ENCODE data around the gene AFDN.

Gene AFDN

GRCh38 chr6:167840526-167841179, 13.9 kb downstream of the AFDN start:
- no peak for DNase-seq (ENCODE audit: low read depth in 2 of 3, low spot score in 1 of 3)

DNA sequence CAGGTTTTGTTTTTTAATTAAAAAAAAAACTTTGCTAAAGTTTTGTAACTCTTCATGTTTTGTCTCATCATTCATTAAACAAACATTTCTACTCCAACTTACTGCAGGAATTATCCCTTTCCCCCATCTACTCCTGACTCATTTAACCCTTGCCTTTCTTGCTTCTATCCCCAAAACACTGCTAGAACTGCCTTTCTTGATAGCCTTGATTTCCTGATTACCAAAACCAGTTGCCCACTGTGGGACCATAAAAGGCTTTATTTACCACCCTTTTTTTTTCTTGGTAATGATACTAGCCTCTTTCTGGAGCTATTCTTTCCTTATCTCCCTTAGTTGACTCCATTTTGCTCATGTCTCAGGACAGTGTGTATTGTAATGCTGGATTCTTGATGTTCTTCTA, 15.3 kb downstream of the AFDN start:
- no peak for DNase-seq (ENCODE audit: low read depth in 2 of 3, low spot score in 1 of 3)

- no peak for DNase-seq (ENCODE audit: low read depth in 2 of 3, low spot score in 1 of 3)
Observed at GRCh38 chr6:167842457-167842856, 15.7 kb downstream of the AFDN start.

GRCh38 chr6:167843023-167843422, 16.3 kb downstream of the AFDN start:
- no peak for DNase-seq (ENCODE audit: low read depth in 2 of 3, low spot score in 1 of 3)

- DNase-seq (ENCODE audit: low read depth in 2 of 3, low spot score in 1 of 3): no peak
Observed at GRCh38 chr6:167845856-167846255, 19.1 kb downstream of the AFDN start.

DNA sequence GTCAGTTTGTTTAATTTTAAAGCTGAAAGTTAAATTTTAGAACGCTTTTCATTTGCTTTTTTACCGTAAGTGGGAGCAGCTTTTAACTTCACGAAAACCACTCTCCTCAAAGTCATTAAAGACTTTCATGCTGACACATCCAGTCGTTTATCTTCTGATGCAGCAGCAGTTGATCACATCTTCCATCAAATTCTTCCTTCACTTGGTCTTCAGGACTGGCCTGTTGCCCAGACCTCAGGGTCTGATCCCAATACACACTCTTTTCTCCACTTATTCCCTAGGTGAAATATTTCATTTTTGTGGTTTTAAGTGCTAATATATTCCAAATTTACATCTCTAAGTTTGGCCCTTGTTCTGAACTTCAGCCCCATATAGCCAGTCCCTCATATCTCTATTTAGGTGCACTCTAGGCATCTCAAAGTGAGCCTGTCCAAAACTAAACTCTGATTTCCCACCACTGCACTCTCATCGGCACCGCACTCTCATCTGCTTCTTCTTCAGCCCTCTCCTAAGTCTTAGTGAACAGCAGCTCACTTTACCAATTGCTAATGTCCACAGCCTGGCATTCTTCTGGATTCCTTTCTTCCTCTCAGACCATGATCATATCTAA, 20.4 kb downstream of the AFDN start:
- DNase-seq (ENCODE audit: low read depth in 2 of 3, low spot score in 1 of 3): no peak

DNA sequence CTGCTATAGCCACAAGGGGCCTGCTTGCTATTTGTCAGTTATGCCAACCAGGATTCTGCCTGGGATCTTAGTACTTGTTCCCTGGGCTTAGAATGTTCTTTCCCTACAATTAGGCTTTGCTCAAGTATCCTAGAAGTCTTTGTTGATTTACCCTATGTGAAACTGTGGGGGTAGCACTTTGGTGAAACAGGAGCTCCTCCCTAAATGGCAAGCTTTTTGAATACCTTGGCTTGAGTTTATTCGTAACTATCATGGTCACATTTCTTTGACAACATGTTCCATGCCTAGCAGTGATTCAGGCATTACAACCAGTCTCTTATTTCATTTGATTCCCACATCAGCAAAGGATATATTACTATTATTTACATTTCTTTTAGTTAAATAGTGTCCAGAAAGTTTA, 21.2 kb downstream of the AFDN start:
- DNase-seq (ENCODE audit: low read depth in 2 of 3, low spot score in 1 of 3): no peak

DNA sequence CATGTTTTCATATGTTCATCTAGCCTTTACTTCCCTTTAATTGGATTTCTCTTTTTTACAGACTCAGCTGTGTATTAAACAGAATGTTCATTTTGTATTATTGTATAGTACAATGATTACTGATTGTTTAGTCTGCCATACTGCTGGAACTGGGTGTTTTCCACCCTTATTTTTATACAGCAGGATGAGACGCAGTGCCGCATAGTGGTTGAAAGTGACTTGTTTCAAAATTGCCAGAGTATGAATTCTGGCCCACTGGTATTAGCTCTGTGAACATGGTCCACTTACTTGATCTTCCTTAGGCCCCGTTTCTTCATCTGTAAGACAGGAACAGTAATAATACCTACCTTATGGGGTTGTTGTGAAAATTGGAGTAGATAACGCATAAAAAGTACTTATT, 22.1 kb downstream of the AFDN start:
- DNase-seq (ENCODE audit: low read depth in 2 of 3, low spot score in 1 of 3): no peak

DNA sequence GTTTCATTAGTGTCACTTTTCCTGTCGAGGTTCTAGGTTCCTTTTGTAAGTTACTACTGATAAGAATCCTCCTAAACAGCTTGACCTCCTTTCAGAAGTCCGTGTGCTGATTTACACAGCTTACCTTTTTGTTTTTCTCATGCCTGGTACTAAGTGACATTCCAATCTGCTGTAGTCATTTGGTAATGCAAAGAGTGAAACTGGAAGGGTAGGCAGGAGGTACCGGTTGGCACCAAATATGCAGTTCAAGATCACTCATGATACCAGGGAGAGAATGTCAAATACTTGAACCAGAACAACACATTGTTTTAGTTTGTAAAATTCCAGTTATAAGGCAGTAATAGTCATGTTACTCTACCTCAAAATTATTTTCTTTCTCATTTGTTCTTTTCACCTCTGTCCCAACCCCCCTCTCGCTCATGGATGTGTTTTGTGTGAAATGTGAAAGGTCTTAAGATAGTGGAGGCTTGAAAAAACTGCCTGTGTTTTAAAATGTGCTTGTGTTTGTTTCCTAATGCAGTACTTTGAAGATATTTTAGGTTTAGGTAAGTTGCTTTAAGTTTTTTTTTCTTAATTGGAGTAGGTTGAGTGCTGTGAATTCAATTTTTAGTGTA, 23.2 kb downstream of the AFDN start:
- DNase-seq (ENCODE audit: low read depth in 2 of 3, low spot score in 1 of 3): no peak

- DNase-seq (ENCODE audit: low read depth in 2 of 3, low spot score in 1 of 3): no peak
Observed at GRCh38 chr6:167850782-167851181, 24.1 kb downstream of the AFDN start.

GRCh38 chr6:167851370-167851952, 24.8 kb downstream of the AFDN start:
- DNase-seq (ENCODE audit: low read depth in 2 of 3, low spot score in 1 of 3): no peak

DNA sequence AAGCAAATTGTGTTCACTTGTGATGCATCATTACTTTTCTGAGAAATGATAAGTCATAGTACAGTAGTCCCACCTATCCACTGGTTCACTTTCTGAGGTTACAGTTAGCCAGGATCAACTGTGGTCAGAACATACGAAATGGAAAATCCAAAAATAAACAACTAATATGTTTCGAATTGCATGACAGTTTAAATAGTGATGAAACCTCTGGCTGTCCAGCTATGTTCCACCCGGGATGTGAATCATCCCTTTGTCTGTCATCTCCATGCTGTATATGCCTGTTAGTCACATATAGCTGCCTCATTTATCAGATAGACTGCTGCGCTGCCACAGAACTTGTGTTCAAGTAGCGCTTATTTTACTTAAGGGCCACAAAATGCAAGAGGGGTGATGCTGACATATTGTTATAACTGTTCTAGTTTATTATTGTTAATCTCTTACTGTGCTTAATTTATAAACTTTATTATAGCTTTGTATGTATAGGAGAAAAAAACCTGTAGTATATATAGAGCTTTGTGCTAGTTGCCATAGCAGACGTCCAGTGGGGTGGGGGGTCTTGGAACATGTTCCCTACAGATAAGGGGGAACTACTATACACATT, 29.2 kb downstream of the AFDN start:
- peak in 2 of 3 donors; percentile 2 to 5 for DNase-seq (ENCODE audit: low read depth in 2 of 3, low spot score in 1 of 3)

- no peak for DNase-seq (ENCODE audit: low read depth in 2 of 3, low spot score in 1 of 3)
Observed at GRCh38 chr6:167856474-167856873, 29.8 kb downstream of the AFDN start.

GRCh38 chr6:167856999-167857660, 30.4 kb downstream of the AFDN start:
- DNase-seq (ENCODE audit: low read depth in 2 of 3, low spot score in 1 of 3): no peak

- no peak for DNase-seq (ENCODE audit: low read depth in 2 of 3, low spot score in 1 of 3)
Observed at GRCh38 chr6:167858086-167858591, 31.4 kb downstream of the AFDN start.

DNA sequence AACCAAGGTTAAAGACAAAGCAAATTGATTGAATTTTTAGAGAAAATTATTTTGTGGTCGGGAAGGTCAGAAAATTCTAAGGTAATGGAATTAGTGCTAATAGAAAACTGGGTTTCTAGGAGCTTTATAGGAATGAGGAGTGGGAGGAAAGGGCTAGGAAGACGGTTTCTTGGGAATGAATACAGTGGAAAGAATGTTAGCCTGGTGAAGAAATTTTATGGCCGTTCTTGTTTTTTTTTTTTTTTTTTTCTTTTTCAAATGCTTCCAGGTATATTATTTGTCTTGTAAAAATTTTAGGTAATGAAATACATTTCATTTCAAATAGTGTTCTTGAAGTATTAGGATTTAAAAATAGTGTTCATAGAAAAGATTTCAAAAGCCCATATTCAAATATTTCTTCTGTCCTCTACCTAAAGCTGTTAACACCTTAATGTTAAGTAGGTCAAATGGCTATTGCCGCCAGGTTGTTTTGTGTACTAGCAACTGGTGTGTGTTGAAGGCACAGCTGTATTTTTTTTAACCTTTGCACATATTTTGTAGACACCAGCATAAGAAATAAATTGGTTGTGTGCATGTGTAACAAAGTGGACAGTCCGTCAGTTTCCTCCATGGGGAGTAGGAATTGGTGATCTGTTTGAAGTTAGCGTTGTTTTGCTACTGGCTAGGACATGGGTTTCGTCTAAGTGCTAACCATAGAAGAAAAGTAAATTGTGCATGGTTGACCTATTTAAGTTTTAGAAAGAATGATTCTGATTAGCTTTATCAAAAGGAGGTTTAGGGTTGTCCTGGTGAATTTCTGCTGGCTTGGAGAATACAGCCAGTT, 32.3 kb downstream of the AFDN start:
- DNase-seq (ENCODE audit: low read depth in 2 of 3, low spot score in 1 of 3): no peak

GRCh38 chr6:167860550-167861226, 34.0 kb downstream of the AFDN start:
- no peak for DNase-seq (ENCODE audit: low read depth in 2 of 3, low spot score in 1 of 3)

- DNase-seq (ENCODE audit: low read depth in 2 of 3, low spot score in 1 of 3): no peak
Observed at GRCh38 chr6:167861424-167861823, 34.7 kb downstream of the AFDN start.

DNA sequence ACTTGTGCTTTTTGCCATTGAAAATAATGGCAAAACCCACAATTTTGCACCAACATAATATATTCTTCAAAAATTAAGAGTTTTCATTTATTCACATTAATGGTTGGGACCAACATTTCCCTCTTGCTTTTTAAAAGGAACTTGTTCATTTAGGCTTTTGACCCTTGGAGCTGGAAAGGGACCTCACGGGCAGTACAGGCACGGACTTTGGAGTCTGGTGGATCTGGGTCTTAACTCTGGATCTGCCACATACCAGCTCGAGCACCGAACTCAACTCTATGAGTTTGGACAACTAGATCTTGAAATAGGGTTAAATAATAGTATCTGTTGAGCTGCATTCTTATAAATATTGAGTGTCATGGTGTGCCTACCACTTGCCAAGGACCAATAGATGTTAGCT, 37.2 kb downstream of the AFDN start:
- no peak for DNase-seq (ENCODE audit: low read depth in 2 of 3, low spot score in 1 of 3)

DNA sequence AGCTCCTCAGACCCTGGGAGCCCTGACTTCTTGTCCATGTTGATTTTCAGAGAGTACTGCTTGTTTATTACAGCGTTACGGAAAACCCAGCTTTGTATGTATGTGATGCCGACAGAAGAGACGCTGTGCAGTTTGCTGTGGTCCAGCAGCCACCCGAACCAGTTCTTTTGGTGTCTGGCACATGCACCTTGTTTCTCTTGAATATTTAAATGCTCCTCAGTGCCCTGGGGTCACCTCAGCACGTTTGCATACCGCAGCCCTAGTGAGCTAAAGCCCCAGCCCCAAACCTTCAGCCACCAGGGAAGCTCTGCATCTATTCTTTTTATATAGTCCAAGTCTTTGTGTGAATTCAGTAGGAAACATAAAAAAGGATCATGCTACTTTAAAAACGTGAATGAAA, 39.9 kb downstream of the AFDN start:
- DNase-seq (ENCODE audit: low read depth in 2 of 3, low spot score in 1 of 3): no peak

Data from stimulated activated CD4-positive, alpha-beta T cell treated with anti-CD3 and anti-CD28 coated beads, Interleukin-12 subunit alpha, Interleukin-12 subunit beta, amount 100 ng/mL, for 48 hours (primary cell).